Prostate gland (tissue), 2 donors: ENCODE results near the gene IBA57. TPM values are rescaled to one million over a fixed set of nuclear protein-coding genes. Genes with fewer than 3 reads are reported as not detected.

Experiments
- DNase-seq: peaks from one replicate; pipeline ENCODE4 v3.0.0-alpha.2; 2019; ENCODE audit warnings: low spot score
- H3K27ac ChIP-seq, 2 donors: fragments of 200-600 bp; sonication (generic); 2 replicates each; pipeline ENCODE4 v1.5.1; 2017 to 2019
- H3K27me3 ChIP-seq: fragments of 200-600 bp; sonication (generic); replicated peaks from 2 replicates; pipeline ENCODE4 v1.5.1; 2019; ENCODE audit not compliant: insufficient read depth
- H3K36me3 ChIP-seq, 2 donors: fragments of 200-600 bp; sonication (generic); 1 replicate in 1 of 2; 2 replicates in 1 of 2; pipeline versions ENCODE4 v1.5.1 to v1.8.1; 2017 to 2019
- H3K4me1 ChIP-seq: fragments of 200-600 bp; sonication (generic); replicated peaks from 2 replicates; pipeline ENCODE4 v1.5.1; 2019
- H3K4me3 ChIP-seq, 2 donors: fragments of 200-600 bp; sonication (generic); 2 replicates each; pipeline ENCODE4 v1.5.1; 2017 to 2019
- H3K9me3 ChIP-seq: fragments of 200-600 bp; sonication (generic); 2 replicates; pipeline ENCODE4 v1.5.1; 2017
- POLR2A ChIP-seq: fragments of 450-650 bp; IDR thresholded peaks from one replicate; pipeline ENCODE4 v1.6.1; 2016; ENCODE audit warnings: antibody characterized with exemption, mild to moderate bottlenecking
- POLR2AphosphoS5 ChIP-seq: sonication (generic); formaldehyde crosslinking; IDR thresholded peaks from one replicate; pipeline ENCODE4 v1.6.1; 2017; ENCODE audit warnings: antibody characterized with exemption
- WGBS: methylation state at CpG from one replicate; pipeline ENCODE4 v1.1.5; 2018; 5-methylcytosine and 5-hydroxymethylcytosine counted together
- intact Hi-C: fragments of 100-400 bp; cut with DNase I; formaldehyde crosslinking; loops from one replicate; pipeline ENCODE4 v1.14.2; 2022
- total RNA-seq, 2 donors: library from RNA; depleted of rRNA; stranded (reverse); fragments of >200 nt; gene quantifications; one replicate each; pipeline ENCODE4 v1.1.0, GENCODE V29; 2016
- TF ChIP-seq, protein P1 (sequence below), 4 experiments: fragments of 200-600 bp in 2 of 4; fragments of 450-650 bp in 2 of 4; sonication (generic) in 2 of 4; IDR thresholded peaks; 1 replicate in 3 of 4; 2 replicates in 1 of 4; pipeline ENCODE4 v1.5.1; 2016 to 2019; ENCODE audit warnings: antibody characterized with exemption in 4 of 4, mild to moderate bottlenecking in 2 of 4, moderate library complexity in 2 of 4

The IBA57 gene
- total RNA-seq, 2 donors from 2014 or later, result 5.6 to 17.4 TPM

DNA sequence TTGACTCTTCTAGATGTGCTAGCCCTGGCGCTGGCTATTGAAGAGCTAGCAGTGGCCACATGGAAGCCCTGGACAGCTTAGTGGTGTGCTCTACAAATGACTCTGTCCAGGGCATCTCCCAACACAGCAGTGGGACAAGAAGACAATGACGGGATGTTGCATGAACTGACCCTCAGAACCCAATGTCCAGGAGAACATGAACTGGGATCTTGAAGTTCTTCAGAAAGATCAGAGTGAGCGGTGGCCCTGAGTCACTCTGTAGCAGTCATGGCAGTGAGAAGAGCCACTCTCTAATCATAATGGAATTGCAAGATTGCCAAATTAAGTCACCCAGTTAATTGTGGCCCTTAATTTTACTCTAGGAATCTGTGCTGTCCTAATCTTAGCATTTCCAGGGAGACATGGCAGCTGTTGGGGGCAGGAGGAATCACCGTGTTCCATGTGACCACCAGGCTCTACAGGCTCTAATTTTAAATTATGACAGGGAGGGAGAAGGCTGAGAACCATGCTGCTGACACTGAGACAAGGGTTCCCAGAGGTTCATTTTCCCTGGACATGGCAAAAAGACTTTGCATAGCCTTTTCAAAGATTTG lies 32.0 kb downstream of the IBA57 start:
- Histone ChIP-seq H3K4me1 (no peaks in the 10 kb centered on the region), H3K27ac (no peak overlapping the region), H3K27me3 (no peaks in the 10 kb centered on the region), H3K9me3 (no peaks in the 10 kb centered on the region), H3K4me3 (no peak overlapping the region), H3K36me3 (no peaks in the 10 kb centered on the region)
- DNase-seq, result no peak
- WGBS, result 89% methylated on average over 4 of the region's 4 CpGs
- intact Hi-C loops, result no loop called here
- TF ChIP-seq, protein P1, sequence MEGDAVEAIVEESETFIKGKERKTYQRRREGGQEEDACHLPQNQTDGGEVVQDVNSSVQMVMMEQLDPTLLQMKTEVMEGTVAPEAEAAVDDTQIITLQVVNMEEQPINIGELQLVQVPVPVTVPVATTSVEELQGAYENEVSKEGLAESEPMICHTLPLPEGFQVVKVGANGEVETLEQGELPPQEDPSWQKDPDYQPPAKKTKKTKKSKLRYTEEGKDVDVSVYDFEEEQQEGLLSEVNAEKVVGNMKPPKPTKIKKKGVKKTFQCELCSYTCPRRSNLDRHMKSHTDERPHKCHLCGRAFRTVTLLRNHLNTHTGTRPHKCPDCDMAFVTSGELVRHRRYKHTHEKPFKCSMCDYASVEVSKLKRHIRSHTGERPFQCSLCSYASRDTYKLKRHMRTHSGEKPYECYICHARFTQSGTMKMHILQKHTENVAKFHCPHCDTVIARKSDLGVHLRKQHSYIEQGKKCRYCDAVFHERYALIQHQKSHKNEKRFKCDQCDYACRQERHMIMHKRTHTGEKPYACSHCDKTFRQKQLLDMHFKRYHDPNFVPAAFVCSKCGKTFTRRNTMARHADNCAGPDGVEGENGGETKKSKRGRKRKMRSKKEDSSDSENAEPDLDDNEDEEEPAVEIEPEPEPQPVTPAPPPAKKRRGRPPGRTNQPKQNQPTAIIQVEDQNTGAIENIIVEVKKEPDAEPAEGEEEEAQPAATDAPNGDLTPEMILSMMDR (IDR thresholded peaks at IDR 0.05), result no peak
- TF ChIP-seq POLR2AphosphoS5, result no peak
- no peak for TF ChIP-seq POLR2A

- Histone ChIP-seq H3K9me3 (no peaks in the 10 kb centered on the region), H3K36me3 (no peaks in the 10 kb centered on the region), H3K27me3 (no peaks in the 10 kb centered on the region), H3K4me3 (no peak overlapping the region), H3K27ac (no peak overlapping the region), H3K4me1 (no peaks in the 10 kb centered on the region)
- WGBS, result 64% methylated on average over 2 of the region's 2 CpGs
- intact Hi-C loops, result no loop called here
- TF ChIP-seq POLR2AphosphoS5, result no peak
- DNase-seq, result no peak
Observed at GRCh38 chr1:228198977-228199590, 33.5 kb downstream of the IBA57 start.

DNA sequence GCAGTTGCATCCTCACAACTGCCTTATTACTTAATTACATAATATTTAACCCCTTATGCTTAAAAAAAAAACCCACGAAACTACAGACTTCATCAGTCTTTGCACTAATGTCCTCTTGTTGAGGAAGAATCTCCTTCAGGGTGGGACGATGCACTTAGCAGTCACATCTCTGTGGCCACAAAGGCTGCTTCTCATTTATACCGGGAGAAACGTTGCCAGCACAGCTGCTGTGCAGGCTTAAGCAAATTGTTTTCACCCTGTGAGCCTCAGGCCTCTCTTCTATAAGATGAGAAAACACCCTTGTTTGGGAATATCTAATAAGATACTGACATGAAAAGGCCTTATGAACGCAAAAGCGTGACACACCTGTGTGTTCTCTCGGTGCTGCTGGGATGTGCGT lies 39.4 kb downstream of the IBA57 start:
- H3K9me3 ChIP-seq, result no peaks in the 10 kb centered on the region
- DNase-seq, result no peak
- no peaks in the 10 kb centered on the region for H3K36me3 ChIP-seq
- no peak for TF ChIP-seq POLR2AphosphoS5
- TF ChIP-seq, protein P1 (IDR thresholded peaks at IDR 0.05), result no peak
- no peak for TF ChIP-seq POLR2A
- 44% methylated on average over 8 of the region's 8 CpGs for WGBS
- intact Hi-C loops, result no loop called here
- no peaks in the 10 kb centered on the region for H3K4me1 ChIP-seq
- H3K27ac ChIP-seq, result no peak overlapping the region
- H3K27me3 ChIP-seq, result no peaks in the 10 kb centered on the region
- no peak overlapping the region for H3K4me3 ChIP-seq

DNA sequence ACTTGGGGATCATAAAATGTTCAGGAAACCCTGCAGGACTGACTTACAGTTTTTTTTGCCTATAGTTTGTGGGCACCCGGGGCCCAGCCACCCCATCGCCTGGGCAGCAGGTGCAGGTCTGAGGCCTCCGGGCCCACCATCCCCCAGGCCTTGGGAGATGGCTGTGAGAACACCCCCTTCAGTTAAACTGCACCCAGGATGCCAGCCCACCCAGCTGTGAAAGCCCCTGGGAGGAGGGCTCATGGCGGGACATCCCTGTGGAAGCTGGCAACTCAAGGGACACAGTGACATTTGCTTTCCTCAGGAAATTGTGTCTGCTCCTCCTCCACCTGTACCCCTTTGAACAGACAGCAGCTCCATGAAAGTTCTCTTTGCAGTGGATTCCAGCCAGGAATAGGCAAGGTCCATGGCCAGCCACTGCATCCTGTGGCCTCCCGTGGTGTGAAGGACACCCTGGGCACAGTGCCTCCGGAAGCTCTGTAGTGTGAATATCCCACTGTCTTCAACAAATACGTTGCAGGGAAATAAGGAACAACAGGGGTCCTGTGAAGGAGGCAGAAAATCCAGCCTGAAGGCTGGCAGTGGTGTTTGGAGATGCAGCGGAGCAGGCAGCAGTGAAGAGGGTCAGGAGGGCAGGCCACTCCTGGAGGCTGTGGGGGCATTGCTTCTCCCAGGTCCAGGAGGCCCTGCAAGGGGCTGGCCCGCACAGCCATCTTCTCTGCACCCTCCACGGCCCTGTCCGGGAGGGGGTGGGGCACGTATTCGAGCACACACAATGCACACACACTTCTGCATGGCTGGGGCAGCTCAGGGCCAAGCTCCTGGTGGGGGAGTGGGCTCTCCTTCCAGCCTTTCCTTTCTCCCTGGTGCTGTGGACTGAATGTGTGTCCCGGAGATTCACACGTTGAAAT lies 40.2 kb downstream of the IBA57 start:
- Histone ChIP-seq H3K4me1 (no peaks in the 10 kb centered on the region), H3K36me3 (no peaks in the 10 kb centered on the region), H3K27ac (no peak overlapping the region), H3K27me3 (no peaks in the 10 kb centered on the region), H3K9me3 (no peaks in the 10 kb centered on the region), H3K4me3 (no peak overlapping the region)
- intact Hi-C loops, result no loop called here
- DNase-seq, result no peak
- TF ChIP-seq, protein P1 (IDR thresholded peaks at IDR 0.05), result no peak
- no peak for TF ChIP-seq POLR2A
- TF ChIP-seq POLR2AphosphoS5, result no peak
- 34% methylated on average over 15 of the region's 15 CpGs for WGBS

DNA sequence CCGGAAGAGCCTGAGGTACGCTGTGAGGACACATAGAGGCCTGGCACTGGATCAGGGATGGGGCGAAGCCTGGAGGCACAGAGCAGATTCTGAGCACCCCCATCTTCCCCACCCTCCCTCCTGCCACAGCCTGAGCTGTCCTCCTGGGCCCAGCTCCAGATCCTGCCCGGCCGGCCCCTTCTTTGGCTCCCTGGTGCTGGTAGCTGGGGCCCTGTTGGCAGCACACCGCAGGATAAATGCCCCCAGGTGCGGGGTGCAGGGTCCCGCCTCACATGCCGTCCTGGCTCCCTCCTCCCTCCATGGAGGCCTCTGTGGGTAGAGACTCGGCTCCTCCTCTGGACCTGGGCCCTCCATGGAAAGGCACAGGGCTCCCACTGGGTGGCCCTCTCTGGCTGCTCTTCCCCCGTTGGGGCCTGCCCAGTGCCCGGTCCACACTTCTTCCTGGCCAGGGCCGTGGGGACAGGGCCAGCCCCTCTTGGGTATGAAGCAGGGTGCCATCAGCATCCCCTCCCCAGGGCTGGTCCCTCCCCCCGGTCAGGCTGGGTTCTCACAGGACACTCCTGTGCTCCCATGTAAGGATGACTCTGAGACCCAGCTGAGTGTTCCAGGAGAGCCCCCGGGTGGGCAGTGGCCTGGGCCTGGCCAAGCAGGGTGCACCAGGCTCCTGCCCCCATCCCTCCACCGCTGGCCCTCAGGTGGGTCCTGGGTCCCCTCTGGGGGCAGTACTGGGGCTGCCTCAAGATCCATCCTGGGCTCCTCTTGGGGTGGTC lies 41.2 kb downstream of the IBA57 start:
- H3K27ac ChIP-seq, result no peak overlapping the region
- intact Hi-C loops, result no loop called here
- no peaks in the 10 kb centered on the region for H3K4me1 ChIP-seq
- DNase-seq, result no peak
- no peak for TF ChIP-seq POLR2AphosphoS5
- TF ChIP-seq POLR2A, result no peak
- TF ChIP-seq, protein P1 (IDR thresholded peaks at IDR 0.05), result no peak
- no peaks in the 10 kb centered on the region for H3K9me3 ChIP-seq
- no peaks in the 10 kb centered on the region for H3K27me3 ChIP-seq
- H3K36me3 ChIP-seq, result no peaks in the 10 kb centered on the region
- WGBS, result 24% methylated on average over 15 of the region's 16 CpGs
- H3K4me3 ChIP-seq, result no peak overlapping the region
